Smooth muscle cell (in vitro differentiated cells): ENCODE data around the gene SLITRK2. TPM values are rescaled to one million over a fixed set of nuclear protein-coding genes. Genes with fewer than 3 reads are reported as not detected.
A peak's percentile ranks its signal among the peaks of the same experiment; 100 is the strongest.

ENCODE experiments used
- DNase-seq: peaks from one replicate; lab custom pipeline; 2025; ENCODE audit not compliant: unreplicated experiment; lab: John Stamatoyannopoulos, UW
- H2AFZ ChIP-seq: fragments of 200-600 bp; sonication (generic); 2 replicates; pipeline ENCODE4 v1.6.0; 2016; ENCODE audit warnings: antibody characterized with exemption, low read depth, mild to moderate bottlenecking
- H3F3A ChIP-seq: fragments of 200-600 bp; sonication (generic); 2 replicates; pipeline ENCODE4 v1.6.0; 2017; ENCODE audit warnings: antibody characterized with exemption, low read depth
- H3K27ac ChIP-seq: fragments of 200-600 bp; sonication (generic); 2 replicates; pipeline ENCODE4 v1.5.1; 2016; ENCODE audit warnings: low read depth, mild to moderate bottlenecking
- H3K27me3 ChIP-seq: fragments of 200-600 bp; sonication (generic); 2 replicates; pipeline ENCODE4 v1.6.1; 2016; ENCODE audit warnings: low read depth, mild to moderate bottlenecking
- H3K36me3 ChIP-seq: fragments of 200-600 bp; sonication (generic); 2 replicates; pipeline ENCODE4 v1.5.1; 2016; ENCODE audit warnings: low read depth
- H3K4me1 ChIP-seq: fragments of 200-600 bp; sonication (generic); 2 replicates; pipeline ENCODE4 v1.5.1; 2016; ENCODE audit warnings: low read depth
- H3K4me2 ChIP-seq: fragments of 200-600 bp; sonication (generic); 2 replicates; pipeline ENCODE4 v1.6.0; 2016; ENCODE audit warnings: mild to moderate bottlenecking
- H3K4me3 ChIP-seq: fragments of 200-600 bp; sonication (generic); 2 replicates; pipeline ENCODE4 v1.5.1; 2016; ENCODE audit warnings: mild to moderate bottlenecking
- H3K79me2 ChIP-seq: fragments of 200-600 bp; sonication (generic); 2 replicates; pipeline ENCODE4 v1.6.0; 2016; ENCODE audit warnings: low read depth, mild to moderate bottlenecking
- H3K9ac ChIP-seq: fragments of 200-600 bp; sonication (generic); 2 replicates; pipeline ENCODE4 v1.6.0; 2016; ENCODE audit warnings: low read depth
- H3K9me3 ChIP-seq: fragments of 200-600 bp; sonication (generic); replicated peaks from 2 replicates; pipeline ENCODE4 v1.5.1; 2016; ENCODE audit warnings: low read depth
- H4K20me1 ChIP-seq: fragments of 200-600 bp; sonication (generic); 2 replicates; pipeline ENCODE4 v1.6.0; 2016; ENCODE audit warnings: low read depth
- CTCF ChIP-seq: fragments of 200-600 bp; sonication (generic); IDR thresholded peaks from 2 replicates; pipeline ENCODE4 v1.5.1; 2017; ENCODE audit warnings: borderline replicate concordance, mild to moderate bottlenecking, antibody characterized with exemption; ENCODE audit not compliant: insufficient read depth, poor library complexity, severe bottlenecking
- WGBS: methylation state at CpG from one replicate; pipeline ENCODE4 v1.1.7; 2016; ENCODE audit warnings: low lambda C conversion rate; 5-methylcytosine and 5-hydroxymethylcytosine counted together
- polyA plus RNA-seq: library from polyadenylated mRNA; unstranded; fragments of >200 nt; fragmentation: Nextera tagmentation; extraction: Ambion mirVana; gene quantifications from 2 replicates; pipeline ENCODE4 v1.2.1, GENCODE V29; 2016
- total RNA-seq: library from RNA; depleted of rRNA; stranded (reverse); fragments of >200 nt; gene quantifications from 2 replicates; pipeline ENCODE4 v1.2.3, GENCODE V29; 2014

Gene SLITRK2
- total and polyA plus RNA-seq, 2 experiments from 2014 or later: 0.09 TPM; not detected in 1

DNA sequence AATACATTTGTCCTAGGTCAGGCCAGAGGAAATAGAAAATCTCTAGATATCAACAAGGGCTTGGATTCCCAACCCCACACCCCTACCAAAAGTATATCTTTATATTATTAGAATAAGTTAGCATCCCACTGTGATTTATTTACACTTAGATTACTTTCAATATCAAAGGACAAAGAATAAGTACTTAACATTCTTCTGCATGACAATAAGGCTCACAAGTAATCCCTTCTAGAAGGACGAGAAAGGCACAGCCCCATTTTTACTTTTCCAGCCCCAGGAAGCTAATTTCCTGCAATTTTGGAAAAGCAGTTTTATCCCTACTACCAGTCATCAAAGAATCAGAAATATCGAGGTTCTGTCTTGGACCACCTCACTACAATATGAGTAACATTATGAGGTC is 14.1 kb upstream of the SLITRK2 start:
- H4K20me1 ChIP-seq: no peaks in the 10 kb centered on the region
- no peaks in the 10 kb centered on the region for H3K4me1 ChIP-seq
- no peak overlapping the region for H3K4me3 ChIP-seq
- 29% methylated on average over 2 of the region's 2 CpGs for WGBS
- H3K27ac ChIP-seq: no peak overlapping the region
- H2AFZ ChIP-seq: no peak overlapping the region
- DNase-seq: no peak
- H3K4me2 ChIP-seq: no peak overlapping the region
- no peak for TF ChIP-seq CTCF
- no peaks in the 10 kb centered on the region for H3F3A ChIP-seq
- no peaks in the 10 kb centered on the region for H3K79me2 ChIP-seq
- H3K36me3 ChIP-seq: no peaks in the 10 kb centered on the region
- H3K9ac ChIP-seq: no peak overlapping the region
- no peaks in the 10 kb centered on the region for H3K9me3 ChIP-seq
- no peaks in the 10 kb centered on the region for H3K27me3 ChIP-seq

GRCh38 chrX:145813081-145813480 is 4.5 kb upstream of the SLITRK2 start:
- H3K79me2 ChIP-seq: no peaks in the 10 kb centered on the region
- no peak overlapping the region for H3K9ac ChIP-seq
- no peaks in the 10 kb centered on the region for H3K36me3 ChIP-seq
- H2AFZ ChIP-seq: no peak overlapping the region
- no peak overlapping the region for H3K4me2 ChIP-seq
- DNase-seq: no peak
- peaks cover 48% of the 10 kb centered on the region for H3K27me3 ChIP-seq
- TF ChIP-seq CTCF: no peak
- no peaks in the 10 kb centered on the region for H3K9me3 ChIP-seq
- no peak overlapping the region for H3K27ac ChIP-seq
- no peak overlapping the region for H3K4me3 ChIP-seq
- no peaks in the 10 kb centered on the region for H3K4me1 ChIP-seq
- no peaks in the 10 kb centered on the region for H4K20me1 ChIP-seq
- H3F3A ChIP-seq: no peaks in the 10 kb centered on the region
- WGBS: 85% methylated on average over 1 of the region's 1 CpG

DNA sequence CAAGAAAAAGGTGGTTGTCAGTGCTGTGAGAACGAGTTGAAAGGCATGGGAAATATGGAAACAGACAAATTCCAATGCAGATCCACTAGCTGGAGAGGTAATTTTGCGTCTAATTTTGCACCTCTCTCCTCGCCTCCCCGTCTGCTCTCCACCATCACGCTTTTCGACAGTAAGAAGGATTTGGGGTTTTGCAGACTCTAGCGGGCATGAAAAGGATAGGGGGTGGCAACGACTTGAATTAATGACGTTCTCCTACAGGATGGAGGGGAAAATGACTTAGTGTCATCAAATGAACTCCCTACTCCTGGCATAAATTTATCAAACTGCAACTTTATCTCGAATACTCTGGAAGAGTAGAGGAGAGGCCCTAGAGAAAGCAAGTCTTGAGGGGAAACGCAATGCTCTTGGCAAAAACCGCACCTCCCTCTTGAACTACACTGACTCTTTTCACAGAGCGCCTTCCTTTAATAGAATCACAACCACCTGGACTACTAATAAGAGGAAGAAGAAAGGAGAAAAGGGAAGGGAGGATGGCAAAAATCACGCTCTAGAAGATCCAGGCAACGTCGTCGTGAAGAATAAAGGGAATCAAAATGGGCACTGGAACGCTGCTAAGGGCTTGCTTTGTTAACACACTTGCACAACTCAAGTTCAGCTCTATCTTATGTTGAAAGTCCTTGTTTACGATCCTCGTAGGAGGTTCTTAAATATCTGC is 871 bp upstream of the SLITRK2 start:
- no peaks in the 10 kb centered on the region for H3K4me1 ChIP-seq
- 37% methylated on average over 20 of the region's 20 CpGs for WGBS
- H3K36me3 ChIP-seq: no peaks in the 10 kb centered on the region
- peak overlapping the region; percentile 28 for H3K4me3 ChIP-seq
- H3K4me2 ChIP-seq: peak overlapping the region; percentile 81
- H2AFZ ChIP-seq: no peak overlapping the region
- H4K20me1 ChIP-seq: no peaks in the 10 kb centered on the region
- no peaks in the 10 kb centered on the region for H3K9me3 ChIP-seq
- no peaks in the 10 kb centered on the region for H3K79me2 ChIP-seq
- DNase-seq: no peak
- no peaks in the 10 kb centered on the region for H3F3A ChIP-seq
- H3K27ac ChIP-seq: no peak overlapping the region
- TF ChIP-seq CTCF: no peak
- no peak overlapping the region for H3K9ac ChIP-seq
- H3K27me3 ChIP-seq: peaks cover 82% of the 10 kb centered on the region
